Measurements from ENCODE around the gene TRAT1.

DNA sequence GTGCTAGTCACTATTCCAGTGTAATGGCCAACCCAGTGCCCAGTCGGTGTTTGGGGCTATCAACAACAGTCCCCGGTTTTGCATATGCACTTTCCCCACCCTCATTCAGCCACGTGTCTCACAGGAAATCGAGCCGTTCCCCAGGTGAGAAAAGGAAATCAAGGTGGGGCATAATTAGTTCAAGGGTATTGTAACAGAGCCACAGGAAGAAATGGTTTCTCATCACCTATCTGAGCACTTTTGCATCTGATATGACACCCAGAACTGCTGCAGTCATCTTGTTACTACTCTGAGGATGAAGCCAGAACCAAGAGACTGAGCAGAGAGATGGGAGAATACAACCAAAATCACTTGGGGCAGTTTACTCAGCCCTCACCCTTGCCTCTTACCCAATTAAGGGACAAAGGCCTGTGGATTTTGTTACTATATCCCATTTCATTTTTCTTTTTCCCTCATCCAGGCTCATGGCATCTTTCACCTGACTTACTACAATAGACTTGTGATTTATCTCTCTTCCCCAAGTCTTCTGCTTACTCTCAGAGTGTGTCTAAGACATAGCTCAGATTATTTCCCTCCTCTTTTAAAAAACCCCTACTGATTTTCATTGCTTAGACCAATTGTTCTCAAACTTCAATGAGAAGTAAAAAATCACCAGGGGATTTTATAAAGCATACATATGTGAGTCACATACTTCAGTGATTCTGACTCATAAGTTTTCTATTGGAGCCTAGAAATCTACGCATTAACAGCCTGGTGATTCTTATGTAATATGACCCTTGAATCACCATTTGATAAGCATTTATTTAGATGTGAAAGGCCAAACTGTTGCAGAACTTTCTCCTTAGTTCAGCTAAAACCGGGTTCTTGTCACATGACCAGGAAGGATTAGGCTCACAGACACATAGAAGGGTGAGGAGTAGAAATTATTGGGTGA lies 40.5 kb downstream of the TRAT1 start:
- TF ChIP-seq, protein P1, sequence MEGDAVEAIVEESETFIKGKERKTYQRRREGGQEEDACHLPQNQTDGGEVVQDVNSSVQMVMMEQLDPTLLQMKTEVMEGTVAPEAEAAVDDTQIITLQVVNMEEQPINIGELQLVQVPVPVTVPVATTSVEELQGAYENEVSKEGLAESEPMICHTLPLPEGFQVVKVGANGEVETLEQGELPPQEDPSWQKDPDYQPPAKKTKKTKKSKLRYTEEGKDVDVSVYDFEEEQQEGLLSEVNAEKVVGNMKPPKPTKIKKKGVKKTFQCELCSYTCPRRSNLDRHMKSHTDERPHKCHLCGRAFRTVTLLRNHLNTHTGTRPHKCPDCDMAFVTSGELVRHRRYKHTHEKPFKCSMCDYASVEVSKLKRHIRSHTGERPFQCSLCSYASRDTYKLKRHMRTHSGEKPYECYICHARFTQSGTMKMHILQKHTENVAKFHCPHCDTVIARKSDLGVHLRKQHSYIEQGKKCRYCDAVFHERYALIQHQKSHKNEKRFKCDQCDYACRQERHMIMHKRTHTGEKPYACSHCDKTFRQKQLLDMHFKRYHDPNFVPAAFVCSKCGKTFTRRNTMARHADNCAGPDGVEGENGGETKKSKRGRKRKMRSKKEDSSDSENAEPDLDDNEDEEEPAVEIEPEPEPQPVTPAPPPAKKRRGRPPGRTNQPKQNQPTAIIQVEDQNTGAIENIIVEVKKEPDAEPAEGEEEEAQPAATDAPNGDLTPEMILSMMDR (IDR thresholded peaks at IDR 0.05 in 4 of 5, conservative IDR thresholded peaks at IDR 0.05 in 1 of 5): no peak
- TF ChIP-seq POLR2A (IDR thresholded peaks at IDR 0.05): no peak
